Measurements from ENCODE around the gene PI4K2A. TPM values are rescaled to one million over a fixed set of nuclear protein-coding genes. Genes with fewer than 3 reads are reported as not detected.

PI4K2A gene
- total and polyA plus RNA-seq, 2 of the 13 experiments (the other 11 are each of a cell fraction or from before 2014, with no cell fraction given): 10.9 to 14.3 TPM

GRCh38 chr10:97721871-97722780 lies 81.7 kb downstream of the PI4K2A start:
- H2AFZ ChIP-seq (ENCODE audit: low read length): no peak overlapping the region
- CTCF ChIA-PET (ENCODE audit: low intra/inter-chr PET ratio, low total read pairs): no interaction called here
- ATAC-seq: no peak
- no peak for TF ChIP-seq KDM2A (CRISPR knock-in tag; IDR thresholded peaks at IDR 0.05; ENCODE audit: borderline replicate concordance, low read depth)
- TF ChIP-seq, protein P1, sequence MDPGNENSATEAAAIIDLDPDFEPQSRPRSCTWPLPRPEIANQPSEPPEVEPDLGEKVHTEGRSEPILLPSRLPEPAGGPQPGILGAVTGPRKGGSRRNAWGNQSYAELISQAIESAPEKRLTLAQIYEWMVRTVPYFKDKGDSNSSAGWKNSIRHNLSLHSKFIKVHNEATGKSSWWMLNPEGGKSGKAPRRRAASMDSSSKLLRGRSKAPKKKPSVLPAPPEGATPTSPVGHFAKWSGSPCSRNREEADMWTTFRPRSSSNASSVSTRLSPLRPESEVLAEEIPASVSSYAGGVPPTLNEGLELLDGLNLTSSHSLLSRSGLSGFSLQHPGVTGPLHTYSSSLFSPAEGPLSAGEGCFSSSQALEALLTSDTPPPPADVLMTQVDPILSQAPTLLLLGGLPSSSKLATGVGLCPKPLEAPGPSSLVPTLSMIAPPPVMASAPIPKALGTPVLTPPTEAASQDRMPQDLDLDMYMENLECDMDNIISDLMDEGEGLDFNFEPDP (CRISPR knock-in tag; conservative IDR thresholded peaks at IDR 0.05): no peak
- TF ChIP-seq ZNF225 (CRISPR knock-in tag; IDR thresholded peaks at IDR 0.05): no peak
- TF ChIP-seq ZNF33A (CRISPR knock-in tag; IDR thresholded peaks at IDR 0.05; ENCODE audit: borderline replicate concordance): no peak
- TF ChIP-seq RFX3 (CRISPR knock-in tag; IDR thresholded peaks at IDR 0.05): no peak
- no peak for TF ChIP-seq NFKB2 (CRISPR knock-in tag; IDR thresholded peaks at IDR 0.05; ENCODE audit: borderline replicate concordance)
- no peak for TF ChIP-seq NONO (IDR thresholded peaks at IDR 0.05)
- TF ChIP-seq NONO (CRISPR knock-in tag; conservative IDR thresholded peaks at IDR 0.05): no peak
- TF ChIP-seq ZNF431 (CRISPR knock-in tag; IDR thresholded peaks at IDR 0.05; ENCODE audit: borderline replicate concordance, low read depth): no peak
- no peak for TF ChIP-seq ZNF432 (CRISPR knock-in tag; IDR thresholded peaks at IDR 0.05; ENCODE audit: borderline replicate concordance)
- no peak for TF ChIP-seq ZNF557 (CRISPR knock-in tag; IDR thresholded peaks at IDR 0.05)
- no peak for TF ChIP-seq ZNF570 (CRISPR knock-in tag; IDR thresholded peaks at IDR 0.05; ENCODE audit: borderline replicate concordance)
- no peak for TF ChIP-seq ZNF792 (CRISPR knock-in tag; IDR thresholded peaks at IDR 0.05)
- TF ChIP-seq THYN1 (CRISPR knock-in tag; IDR thresholded peaks at IDR 0.05; ENCODE audit: borderline replicate concordance, low read depth): no peak
- no peak for TF ChIP-seq JUND (CRISPR knock-in tag; IDR thresholded peaks at IDR 0.05)
- no peak for TF ChIP-seq DDIT3 (CRISPR knock-in tag; IDR thresholded peaks at IDR 0.05)
- TF ChIP-seq ZNF761 (CRISPR knock-in tag; conservative IDR thresholded peaks at IDR 0.05): no peak
- TF ChIP-seq ZBTB14 (CRISPR knock-in tag; IDR thresholded peaks at IDR 0.05): no peak
- no peak for TF ChIP-seq HDAC1 (CRISPR knock-in tag; IDR thresholded peaks at IDR 0.05)
- H3K79me2 ChIP-seq (ENCODE audit: insufficient read depth, low read length): no peaks in the 10 kb centered on the region
- FAIRE-seq: no peak
- BruUV-seq (replicated peaks): no TSS peak
- H3K4me3 ChIP-seq (replicated peaks in 1 of 3; ENCODE audit: insufficient read depth in 1 of 3, low read depth in 2 of 3, low read length in 3 of 3): no peak overlapping the region
- intact Hi-C loops (cut with micrococcal nuclease; ENCODE audit: unreplicated experiment): no loop called here
- 69% methylated on average over 10 of the region's 12 CpGs for WGBS (ENCODE audit: low lambda C conversion rate)
- H3K4me2 ChIP-seq (ENCODE audit: low read depth, low read length): no peak overlapping the region
- no peak for DNase-seq (ENCODE audit: low spot score)
- H3K27me3 ChIP-seq (ENCODE audit: control insufficient read depth in 1 of 2, insufficient read depth in 2 of 2, low read length in 2 of 2): peaks cover 0 to 3% of the 10 kb centered on the region in 2 experiments; a peak in 1 of 5 replicates
- POLR2A ChIA-PET: no interaction called here
- no peaks in the 10 kb centered on the region for H4K20me1 ChIP-seq (ENCODE audit: insufficient read depth, low read length)
- no peaks in the 10 kb centered on the region for H3K36me3 ChIP-seq (replicated peaks in 1 of 2; ENCODE audit: control insufficient read depth in 1 of 2, insufficient read depth in 2 of 2, low read length in 2 of 2)
- no peaks in the 10 kb centered on the region for H3K9me3 ChIP-seq (ENCODE audit: low read length)
- H3K9ac ChIP-seq (ENCODE audit: insufficient read depth, low read depth, low read length): no peak overlapping the region
- H3K4me1 ChIP-seq (ENCODE audit: insufficient read depth, low read length): peaks cover 39% of the 10 kb centered on the region
- in situ Hi-C loops (cut with HindIII; ENCODE audit: extremely low pct_ligation_motif_present, low pct_unique_long_range_greater_than_20kb): no loop called here
- H3K27ac ChIP-seq (ENCODE audit: extremely low read length, insufficient read depth, low read length): no peak overlapping the region
